HepG2 (cell line): ENCODE measurements around the gene RTP3. TPM values are rescaled to one million over a fixed set of nuclear protein-coding genes. Genes with fewer than 3 reads are reported as not detected.
A peak's percentile ranks its signal among the peaks of the same experiment; 100 is the strongest.

Experiments used
- CCAR2 ChIP-seq: fragments of 200-400 bp; formaldehyde crosslinking; optimal IDR thresholded peaks from 2 replicates; pipeline ENCODE3; 2018; ENCODE audit warnings: low read depth, mild to moderate bottlenecking, low read length, moderate library complexity
- CEBPG ChIP-seq: IDR thresholded peaks from 2 replicates; pipeline ENCODE4 v1.6.1; 2016
- CHCHD3 ChIP-seq: sonication (generic); formaldehyde crosslinking; IDR thresholded peaks from 2 replicates; pipeline ENCODE4 v1.8.0; 2022; ENCODE audit warnings: mild to moderate bottlenecking, missing genetic modification reagents, moderate library complexity
- GATAD1 ChIP-seq: IDR thresholded peaks from 2 replicates; pipeline ENCODE4 v1.6.1; 2016; ENCODE audit warnings: missing genetic modification reagents, missing compliant biosample characterization
- NFYB ChIP-seq: sonication (generic); formaldehyde crosslinking; IDR thresholded peaks from 2 replicates; pipeline ENCODE4 v1.4.0; 2020; ENCODE audit warnings: missing genetic modification reagents
- ONECUT2 ChIP-seq: sonication (generic); formaldehyde crosslinking; IDR thresholded peaks from 2 replicates; pipeline ENCODE4 v1.4.0; 2020; ENCODE audit warnings: missing genetic modification reagents
- SALL1 ChIP-seq: sonication (generic); formaldehyde crosslinking; IDR thresholded peaks from 2 replicates; pipeline ENCODE4 v1.8.0; 2022; ENCODE audit warnings: mild to moderate bottlenecking, missing genetic modification reagents
- SMARCC2 ChIP-seq: fragments of 450-650 bp; IDR thresholded peaks from 2 replicates; pipeline ENCODE4 v1.6.1; 2017; ENCODE audit warnings: antibody characterized with exemption, mild to moderate bottlenecking
- ZKSCAN1 ChIP-seq: fragments of 150-350 bp; IDR thresholded peaks from 2 replicates; pipeline ENCODE4 v1.6.1; 2014; ENCODE audit warnings: low read length
- ZMYM2 ChIP-seq: sonication (generic); formaldehyde crosslinking; IDR thresholded peaks from 2 replicates; pipeline ENCODE4 v1.8.0; 2022; ENCODE audit warnings: mild to moderate bottlenecking, missing genetic modification reagents
- ZNF136 ChIP-seq: sonication (generic); formaldehyde crosslinking; IDR thresholded peaks from 2 replicates; pipeline ENCODE4 v1.8.1; 2022; ENCODE audit warnings: low read depth, mild to moderate bottlenecking, moderate library complexity, missing genetic modification reagents
- ZNF317 ChIP-seq: sonication (generic); formaldehyde crosslinking; IDR thresholded peaks from 2 replicates; pipeline ENCODE4 v1.5.0; 2020; ENCODE audit warnings: mild to moderate bottlenecking, missing genetic modification reagents
- ZNF350 ChIP-seq: sonication (generic); formaldehyde crosslinking; IDR thresholded peaks from 2 replicates; pipeline ENCODE4 v1.4.0; 2020; ENCODE audit warnings: mild to moderate bottlenecking, low read depth, missing genetic modification reagents, borderline replicate concordance
- ZNF44 ChIP-seq: sonication (generic); formaldehyde crosslinking; IDR thresholded peaks from 2 replicates; pipeline ENCODE4 v1.5.1; 2020; ENCODE audit warnings: mild to moderate bottlenecking, missing genetic modification reagents
- ZNF547 ChIP-seq: sonication (generic); formaldehyde crosslinking; IDR thresholded peaks from 2 replicates; pipeline ENCODE4 v1.5.1; 2020; ENCODE audit warnings: mild to moderate bottlenecking, missing genetic modification reagents
- ZNF773 ChIP-seq: sonication (generic); formaldehyde crosslinking; IDR thresholded peaks from 2 replicates; pipeline ENCODE4 v1.4.0; 2020; ENCODE audit warnings: missing genetic modification reagents, borderline replicate concordance
- ZNF816 ChIP-seq: sonication (generic); formaldehyde crosslinking; IDR thresholded peaks from 2 replicates; pipeline ENCODE4 v1.8.0; 2022; ENCODE audit warnings: missing genetic modification reagents, mild to moderate bottlenecking, borderline replicate concordance
- polyA plus RNA-seq, 8 experiments: library from polyadenylated mRNA; depleted of rRNA in 3 of 8; stranded (reverse) in 7 of 8; unstranded in 1 of 8; fragments of >200 nt; fragmentation: Illumina TruSeq in 4 of 8; extraction: Trizol in 4 of 8; gene quantifications; 2 replicates each; pipeline versions ENCODE4 v1.2.1 to v1.2.3, GENCODE V29; 2011 to 2016; ENCODE audit warnings: low read depth in 4 of 8, missing spikeins in 1 of 8, mixed read lengths in 1 of 8; ENCODE audit not compliant: insufficient read depth in 1 of 8
- total RNA-seq, 5 experiments: library from RNA; depleted of rRNA; stranded (reverse); fragments of >200 nt; fragmentation: Illumina TruSeq; extraction: Trizol; gene quantifications; 2 replicates each; pipeline ENCODE4 v1.2.3, GENCODE V29; 2016; ENCODE audit warnings: low read depth in 1 of 5
- TF ChIP-seq, protein P1 (sequence below): IDR thresholded peaks from 2 replicates; pipeline ENCODE4 v1.6.1; 2018; ENCODE audit warnings: missing genetic modification reagents
- TF ChIP-seq, protein P2 (sequence below): sonication (generic); formaldehyde crosslinking; IDR thresholded peaks from 2 replicates; pipeline ENCODE4 v1.8.1; 2023; ENCODE audit warnings: mild to moderate bottlenecking, missing genetic modification reagents
- TF ChIP-seq, protein P3 (sequence below): IDR thresholded peaks from 2 replicates; pipeline ENCODE4 v1.6.1; 2016; ENCODE audit warnings: low read depth, missing genetic modification reagents, missing compliant biosample characterization
- TF ChIP-seq, protein P4 (sequence below): sonication (generic); formaldehyde crosslinking; IDR thresholded peaks from 2 replicates; pipeline ENCODE4 v1.4.0; 2020; ENCODE audit warnings: low read depth, mild to moderate bottlenecking, missing genetic modification reagents

RTP3 gene
- total and polyA plus RNA-seq, 2 of the 13 experiments (the other 11 are each of a cell fraction or from before 2014, with no cell fraction given) = 0.09 TPM; not detected in 1

DNA sequence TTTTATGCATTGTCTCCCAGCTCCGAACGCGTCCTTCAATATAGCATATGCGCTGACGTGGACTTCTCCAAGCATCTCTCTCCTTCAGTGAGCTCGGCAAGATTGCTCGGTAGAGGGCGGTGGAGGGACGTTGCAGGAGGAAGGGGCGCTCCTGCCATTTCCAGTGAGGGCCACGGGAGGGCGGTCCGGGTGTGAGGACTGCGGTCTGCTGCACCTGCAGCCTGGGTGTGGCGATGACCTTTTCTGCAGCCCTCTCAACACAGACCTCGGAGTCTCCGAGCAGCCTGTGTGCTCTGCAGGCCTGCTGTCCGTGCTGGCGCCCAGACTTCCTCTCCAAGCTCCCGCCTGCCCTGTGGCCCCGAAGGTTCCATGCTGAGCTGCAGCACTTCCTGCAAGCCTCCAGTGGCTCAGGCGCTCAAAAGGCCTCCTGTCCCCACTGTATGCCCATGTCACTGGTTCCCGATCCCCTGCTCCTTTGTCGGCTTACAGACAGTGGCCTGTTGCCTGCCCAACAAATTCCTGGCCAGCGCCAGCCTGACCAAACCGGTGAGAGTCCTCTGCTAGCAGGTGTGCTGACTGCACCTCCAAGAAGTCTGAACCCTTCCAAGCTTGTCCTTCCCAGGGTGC is 8.9 kb upstream of the RTP3 start (continued):
- TF ChIP-seq, protein P1, sequence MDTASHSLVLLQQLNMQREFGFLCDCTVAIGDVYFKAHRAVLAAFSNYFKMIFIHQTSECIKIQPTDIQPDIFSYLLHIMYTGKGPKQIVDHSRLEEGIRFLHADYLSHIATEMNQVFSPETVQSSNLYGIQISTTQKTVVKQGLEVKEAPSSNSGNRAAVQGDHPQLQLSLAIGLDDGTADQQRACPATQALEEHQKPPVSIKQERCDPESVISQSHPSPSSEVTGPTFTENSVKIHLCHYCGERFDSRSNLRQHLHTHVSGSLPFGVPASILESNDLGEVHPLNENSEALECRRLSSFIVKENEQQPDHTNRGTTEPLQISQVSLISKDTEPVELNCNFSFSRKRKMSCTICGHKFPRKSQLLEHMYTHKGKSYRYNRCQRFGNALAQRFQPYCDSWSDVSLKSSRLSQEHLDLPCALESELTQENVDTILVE (CRISPR knock-in tag) = no peak
- no peak for TF ChIP-seq ZKSCAN1
- no peak for TF ChIP-seq ONECUT2 (CRISPR knock-in tag)
- no peak for TF ChIP-seq SMARCC2
- TF ChIP-seq CEBPG (CRISPR knock-in tag) = 0 out of 2 replicates have a peak, but pooled peaks have one; percentile 11
- 0 out of 2 replicates have a peak, but pooled peaks have one; percentile 28 for TF ChIP-seq ZNF547 (CRISPR knock-in tag)
- no peak for TF ChIP-seq NFYB (CRISPR knock-in tag)
- TF ChIP-seq, protein P2, sequence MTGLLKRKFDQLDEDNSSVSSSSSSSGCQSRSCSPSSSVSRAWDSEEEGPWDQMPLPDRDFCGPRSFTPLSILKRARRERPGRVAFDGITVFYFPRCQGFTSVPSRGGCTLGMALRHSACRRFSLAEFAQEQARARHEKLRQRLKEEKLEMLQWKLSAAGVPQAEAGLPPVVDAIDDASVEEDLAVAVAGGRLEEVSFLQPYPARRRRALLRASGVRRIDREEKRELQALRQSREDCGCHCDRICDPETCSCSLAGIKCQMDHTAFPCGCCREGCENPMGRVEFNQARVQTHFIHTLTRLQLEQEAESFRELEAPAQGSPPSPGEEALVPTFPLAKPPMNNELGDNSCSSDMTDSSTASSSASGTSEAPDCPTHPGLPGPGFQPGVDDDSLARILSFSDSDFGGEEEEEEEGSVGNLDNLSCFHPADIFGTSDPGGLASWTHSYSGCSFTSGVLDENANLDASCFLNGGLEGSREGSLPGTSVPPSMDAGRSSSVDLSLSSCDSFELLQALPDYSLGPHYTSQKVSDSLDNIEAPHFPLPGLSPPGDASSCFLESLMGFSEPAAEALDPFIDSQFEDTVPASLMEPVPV (CRISPR knock-in tag) = no peak
- TF ChIP-seq ZMYM2 = no peak
- TF ChIP-seq, protein P3, sequence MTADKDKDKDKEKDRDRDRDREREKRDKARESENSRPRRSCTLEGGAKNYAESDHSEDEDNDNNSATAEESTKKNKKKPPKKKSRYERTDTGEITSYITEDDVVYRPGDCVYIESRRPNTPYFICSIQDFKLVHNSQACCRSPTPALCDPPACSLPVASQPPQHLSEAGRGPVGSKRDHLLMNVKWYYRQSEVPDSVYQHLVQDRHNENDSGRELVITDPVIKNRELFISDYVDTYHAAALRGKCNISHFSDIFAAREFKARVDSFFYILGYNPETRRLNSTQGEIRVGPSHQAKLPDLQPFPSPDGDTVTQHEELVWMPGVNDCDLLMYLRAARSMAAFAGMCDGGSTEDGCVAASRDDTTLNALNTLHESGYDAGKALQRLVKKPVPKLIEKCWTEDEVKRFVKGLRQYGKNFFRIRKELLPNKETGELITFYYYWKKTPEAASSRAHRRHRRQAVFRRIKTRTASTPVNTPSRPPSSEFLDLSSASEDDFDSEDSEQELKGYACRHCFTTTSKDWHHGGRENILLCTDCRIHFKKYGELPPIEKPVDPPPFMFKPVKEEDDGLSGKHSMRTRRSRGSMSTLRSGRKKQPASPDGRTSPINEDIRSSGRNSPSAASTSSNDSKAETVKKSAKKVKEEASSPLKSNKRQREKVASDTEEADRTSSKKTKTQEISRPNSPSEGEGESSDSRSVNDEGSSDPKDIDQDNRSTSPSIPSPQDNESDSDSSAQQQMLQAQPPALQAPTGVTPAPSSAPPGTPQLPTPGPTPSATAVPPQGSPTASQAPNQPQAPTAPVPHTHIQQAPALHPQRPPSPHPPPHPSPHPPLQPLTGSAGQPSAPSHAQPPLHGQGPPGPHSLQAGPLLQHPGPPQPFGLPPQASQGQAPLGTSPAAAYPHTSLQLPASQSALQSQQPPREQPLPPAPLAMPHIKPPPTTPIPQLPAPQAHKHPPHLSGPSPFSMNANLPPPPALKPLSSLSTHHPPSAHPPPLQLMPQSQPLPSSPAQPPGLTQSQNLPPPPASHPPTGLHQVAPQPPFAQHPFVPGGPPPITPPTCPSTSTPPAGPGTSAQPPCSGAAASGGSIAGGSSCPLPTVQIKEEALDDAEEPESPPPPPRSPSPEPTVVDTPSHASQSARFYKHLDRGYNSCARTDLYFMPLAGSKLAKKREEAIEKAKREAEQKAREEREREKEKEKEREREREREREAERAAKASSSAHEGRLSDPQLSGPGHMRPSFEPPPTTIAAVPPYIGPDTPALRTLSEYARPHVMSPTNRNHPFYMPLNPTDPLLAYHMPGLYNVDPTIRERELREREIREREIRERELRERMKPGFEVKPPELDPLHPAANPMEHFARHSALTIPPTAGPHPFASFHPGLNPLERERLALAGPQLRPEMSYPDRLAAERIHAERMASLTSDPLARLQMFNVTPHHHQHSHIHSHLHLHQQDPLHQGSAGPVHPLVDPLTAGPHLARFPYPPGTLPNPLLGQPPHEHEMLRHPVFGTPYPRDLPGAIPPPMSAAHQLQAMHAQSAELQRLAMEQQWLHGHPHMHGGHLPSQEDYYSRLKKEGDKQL (CRISPR knock-in tag) = no peak
- 0 out of 2 replicates have a peak, but pooled peaks have one; percentile 57 for TF ChIP-seq GATAD1
- TF ChIP-seq, protein P4, sequence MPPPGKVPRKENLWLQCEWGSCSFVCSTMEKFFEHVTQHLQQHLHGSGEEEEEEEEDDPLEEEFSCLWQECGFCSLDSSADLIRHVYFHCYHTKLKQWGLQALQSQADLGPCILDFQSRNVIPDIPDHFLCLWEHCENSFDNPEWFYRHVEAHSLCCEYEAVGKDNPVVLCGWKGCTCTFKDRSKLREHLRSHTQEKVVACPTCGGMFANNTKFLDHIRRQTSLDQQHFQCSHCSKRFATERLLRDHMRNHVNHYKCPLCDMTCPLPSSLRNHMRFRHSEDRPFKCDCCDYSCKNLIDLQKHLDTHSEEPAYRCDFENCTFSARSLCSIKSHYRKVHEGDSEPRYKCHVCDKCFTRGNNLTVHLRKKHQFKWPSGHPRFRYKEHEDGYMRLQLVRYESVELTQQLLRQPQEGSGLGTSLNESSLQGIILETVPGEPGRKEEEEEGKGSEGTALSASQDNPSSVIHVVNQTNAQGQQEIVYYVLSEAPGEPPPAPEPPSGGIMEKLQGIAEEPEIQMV = no peak
- TF ChIP-seq ZNF44 (CRISPR knock-in tag) = no peak
- no peak for TF ChIP-seq ZNF136 (CRISPR knock-in tag)
- no peak for TF ChIP-seq CCAR2
- no peak for TF ChIP-seq ZNF350 (CRISPR knock-in tag)
- no peak for TF ChIP-seq ZNF816 (CRISPR knock-in tag)
- no peak for TF ChIP-seq ZNF317 (CRISPR knock-in tag)
- no peak for TF ChIP-seq CHCHD3 (CRISPR knock-in tag)
- TF ChIP-seq ZNF773 = no peak
- peak; percentile 73; the same call in 1 of the 2 replicates for TF ChIP-seq SALL1
